Motor neuron (in vitro differentiated cells): ENCODE data around the gene DCC. TPM values are rescaled to one million over a fixed set of nuclear protein-coding genes. Genes with fewer than 3 reads are reported as not detected.
A peak's percentile ranks its signal among the peaks of the same experiment; 100 is the strongest.

ENCODE experiments used
- ATAC-seq, 8 experiments: fragments of 200-7000 bp; cut with Tn5 transposase; replicated peaks in 6 of 8; 2 replicates each; pipeline ENCODE4 v1.8.0; 2021; ENCODE audit warnings: mild to moderate bottlenecking in 8 of 8, moderate library complexity in 8 of 8
- H3K27ac ChIP-seq, 2 donors: fragments of 250-450 bp; sonication (Bioruptor Pico); 2 replicates each; pipeline ENCODE4 v1.9.0; 2021; ENCODE audit warnings: antibody characterized with exemption in 2 of 2, mild to moderate bottlenecking in 2 of 2, moderate library complexity in 1 of 2
- H3K4me1 ChIP-seq, 2 donors: fragments of 250-450 bp; sonication (Bioruptor Pico); replicated peaks in 1 of 2; 2 replicates each; pipeline ENCODE4 v1.6.1; 2021; ENCODE audit warnings: antibody characterized with exemption in 2 of 2, mild to moderate bottlenecking in 2 of 2, moderate library complexity in 1 of 2
- H3K4me3 ChIP-seq, 5 donors: fragments of 250-450 bp; sonication (Bioruptor Pico); 2 replicates each; pipeline ENCODE4 v1.9.0; 2021; ENCODE audit warnings: antibody characterized with exemption in 5 of 5, mild to moderate bottlenecking in 5 of 5, moderate library complexity in 4 of 5
- WGBS, 10 experiments: fragments of 450-650 bp; shearing (Covaris generic); methylation state at CpG; one replicate each; pipeline ENCODE4 v1.0.0; 2022; 5-methylcytosine and 5-hydroxymethylcytosine counted together
- in situ Hi-C, 9 experiments: fragments of 400-800 bp; cut with MboI; loops; one replicate each; pipeline ENCODE4 v1.15.0; 2021; ENCODE audit warnings: low sequenced_read_pairs in 9 of 9, low pct_unique_long_range_greater_than_20kb in 2 of 9; ENCODE audit not compliant: unreplicated experiment in 9 of 9
- total RNA-seq, 8 experiments: library from RNA; unstranded; fragments of 300-600 nt; gene quantifications; 2 replicates each; pipeline versions ENCODE4 v1.2.3 to v1.2.4, GENCODE V29; 2022

DCC gene
- total RNA-seq, 8 experiments from 2014 or later: 0.04 to 66.0 (median 48.3) TPM; not detected in 2

- in situ Hi-C loops: no loop called here
- no peak for ATAC-seq
- no peaks in the 10 kb centered on the region for H3K4me1 ChIP-seq
- no peak overlapping the region for H3K4me3 ChIP-seq
- WGBS, 10 experiments: 3 to 100% (median 89%) methylated on average over 1 to 3 of the region's 3 CpGs
- no peak overlapping the region for H3K27ac ChIP-seq
Observed at GRCh38 chr18:53225567-53226325, 885.7 kb downstream of the DCC start.

- WGBS, 10 experiments: 0 to 100% (median 52%) methylated on average over 1 of the region's 1 CpG; no CpG with 5 or more reads in 4 of the 10 experiments
- peaks cover 0 to 3% of the 10 kb centered on the region in 2 donors for H3K4me1 ChIP-seq
- in situ Hi-C loops: no loop called here
Observed at GRCh38 chr18:53234610-53235009, 894.6 kb downstream of the DCC start.

GRCh38 chr18:53241161-53241560 lies 901.2 kb downstream of the DCC start:
- 0 to 100% (median 71%) methylated on average over 1 to 3 of the region's 3 CpGs; no CpG with 5 or more reads in 3 of the 10 experiments for WGBS, 10 experiments
- in situ Hi-C loops: no loop called here
- Histone ChIP-seq H3K27ac (no peak overlapping the region), H3K4me1 (no peaks in the 10 kb centered on the region), H3K4me3 (no peak overlapping the region)
- no peak for ATAC-seq

More at GRCh38 chr18:53234610-53235009, 894.6 kb downstream of the DCC start:
- no peak overlapping the region for H3K4me3 ChIP-seq
- no peak for ATAC-seq
- H3K27ac ChIP-seq: no peak overlapping the region

GRCh38 chr18:53253789-53254188 lies 913.8 kb downstream of the DCC start:
- in situ Hi-C loops: no loop called here
- H3K27ac ChIP-seq: no peak overlapping the region
- H3K4me3 ChIP-seq: no peak overlapping the region
- 0 to 100% (median 64%) methylated on average over 1 of the region's 1 CpG; no CpG with 5 or more reads in 2 of the 10 experiments for WGBS, 10 experiments
- no peak for ATAC-seq
- H3K4me1 ChIP-seq: no peaks in the 10 kb centered on the region

GRCh38 chr18:53254265-53254664 lies 914.3 kb downstream of the DCC start:
- in situ Hi-C loops: no loop called here
- 0 to 100% (median 0%) methylated on average over 1 of the region's 1 CpG; no CpG with 5 or more reads in 7 of the 10 experiments for WGBS, 10 experiments

GRCh38 chr18:53261241-53261640 lies 921.2 kb downstream of the DCC start:
- no peak for ATAC-seq
- Histone ChIP-seq H3K4me3 (no peak overlapping the region), H3K27ac (no peak overlapping the region), H3K4me1 (no peaks in the 10 kb centered on the region)
- in situ Hi-C loops: no loop called here
- 0 to 100% (median 42%) methylated on average over 1 to 4 of the region's 5 CpGs; no CpG with 5 or more reads in 4 of the 10 experiments for WGBS, 10 experiments

More at GRCh38 chr18:53254265-53254664, 914.3 kb downstream of the DCC start:
- ATAC-seq: no peak
- no peak overlapping the region for H3K4me3 ChIP-seq
- no peak overlapping the region for H3K27ac ChIP-seq
- no peaks in the 10 kb centered on the region for H3K4me1 ChIP-seq

- Histone ChIP-seq H3K4me3 (no peak overlapping the region), H3K27ac (no peak overlapping the region), H3K4me1 (peaks cover 0 to 5% of the 10 kb centered on the region in 2 donors)
- ATAC-seq: no peak
- in situ Hi-C loops: no loop called here
- 0 to 100% (median 91%) methylated on average over 1 of the region's 1 CpG; no CpG with 5 or more reads in 5 of the 10 experiments for WGBS, 10 experiments
Observed at GRCh38 chr18:53266850-53267249, 926.9 kb downstream of the DCC start.

GRCh38 chr18:53268455-53268854 lies 928.5 kb downstream of the DCC start:
- 7 to 91% (median 58%) methylated on average over 1 to 3 of the region's 3 CpGs for WGBS, 10 experiments
- no peak overlapping the region for H3K4me3 ChIP-seq
- peaks cover 0 to 7% of the 10 kb centered on the region in 2 donors for H3K4me1 ChIP-seq
- ATAC-seq: no peak
- in situ Hi-C loops: no loop called here
- no peak overlapping the region for H3K27ac ChIP-seq

GRCh38 chr18:53281406-53281805 lies 941.4 kb downstream of the DCC start:
- Histone ChIP-seq H3K4me3 (no peak overlapping the region), H3K4me1 (peaks cover 0 to 3% of the 10 kb centered on the region in 2 donors), H3K27ac (no peak overlapping the region)
- in situ Hi-C loops: no loop called here
- ATAC-seq: no peak
- 0 to 100% (median 85%) methylated on average over 1 to 2 of the region's 2 CpGs; no CpG with 5 or more reads in 1 of the 10 experiments for WGBS, 10 experiments

GRCh38 chr18:53283708-53284107 lies 943.7 kb downstream of the DCC start:
- Histone ChIP-seq H3K27ac (no peak overlapping the region), H3K4me1 (no peaks in the 10 kb centered on the region), H3K4me3 (no peak overlapping the region)
- in situ Hi-C loops: no loop called here
- ATAC-seq: no peak
- 0 to 100% (median 67%) methylated on average over 1 to 2 of the region's 2 CpGs; no CpG with 5 or more reads in 1 of the 10 experiments for WGBS, 10 experiments

GRCh38 chr18:53305461-53305860 lies 965.5 kb downstream of the DCC start:
- ATAC-seq: peak in 1 of 8 experiments; percentile 49
- no peak overlapping the region for H3K4me3 ChIP-seq
- WGBS, 10 experiments: 11 to 97% (median 65%) methylated on average over 1 to 6 of the region's 6 CpGs
- no peak overlapping the region for H3K27ac ChIP-seq
- in situ Hi-C loops: no loop called here
- no peaks in the 10 kb centered on the region for H3K4me1 ChIP-seq

- Histone ChIP-seq H3K4me3 (no peak overlapping the region), H3K27ac (no peak overlapping the region), H3K4me1 (no peaks in the 10 kb centered on the region)
- in situ Hi-C loops: no loop called here
- no peak for ATAC-seq
- WGBS, 10 experiments: 25 to 100% (median 94%) methylated on average over 1 to 2 of the region's 2 CpGs; no CpG with 5 or more reads in 1 of the 10 experiments
Observed at GRCh38 chr18:53319628-53320027, 979.6 kb downstream of the DCC start.

GRCh38 chr18:53322163-53322562 lies 982.2 kb downstream of the DCC start:
- no peak overlapping the region for H3K4me3 ChIP-seq
- 0 to 100% (median 80%) methylated on average over 1 of the region's 1 CpG; no CpG with 5 or more reads in 1 of the 10 experiments for WGBS, 10 experiments
- no peaks in the 10 kb centered on the region for H3K4me1 ChIP-seq
- in situ Hi-C loops: no loop called here
- H3K27ac ChIP-seq: no peak overlapping the region
- no peak for ATAC-seq

- in situ Hi-C loops: no loop called here
- no peak for ATAC-seq
- Histone ChIP-seq H3K27ac (no peak overlapping the region), H3K4me1 (no peaks in the 10 kb centered on the region), H3K4me3 (no peak overlapping the region)
- WGBS, 10 experiments: 0 to 100% (median 87%) methylated on average over 1 of the region's 1 CpG
Observed at GRCh38 chr18:53324353-53324752, 984.4 kb downstream of the DCC start.
